Lower leg skin (tissue), 4 donors: ENCODE results near the gene PRR7. TPM values are rescaled to one million over a fixed set of nuclear protein-coding genes. Genes with fewer than 3 reads are reported as not detected.
A peak's percentile ranks its signal among the peaks of the same experiment; 100 is the strongest.

ENCODE experiments used
- DNase-seq, 2 donors: peaks; one replicate each; pipeline ENCODE4 v3.0.0-alpha.2; 2019; ENCODE audit warnings: low spot score in 2 of 2
- H3K4me3 ChIP-seq: fragments of 200-600 bp; sonication (generic); 2 replicates; pipeline ENCODE4 v1.5.1; 2017; ENCODE audit warnings: mild to moderate bottlenecking, low read depth; ENCODE audit not compliant: poor library complexity, severe bottlenecking
- POLR2A ChIP-seq, 2 donors: fragments of 450-650 bp; IDR thresholded peaks; one replicate each; pipeline ENCODE4 v1.6.1; 2016 to 2017; ENCODE audit warnings: antibody characterized with exemption in 2 of 2, mild to moderate bottlenecking in 1 of 2, moderate library complexity in 1 of 2
- WGBS, 2 donors: methylation state at CpG; one replicate each; pipeline ENCODE4 v1.1.5; 2018; 5-methylcytosine and 5-hydroxymethylcytosine counted together
- intact Hi-C: fragments of 100-400 bp; cut with DNase I; formaldehyde crosslinking; loops from one replicate; pipeline ENCODE4 v1.15.0; 2023; ENCODE audit warnings: low total_unique reads
- total RNA-seq, 4 donors: library from RNA; depleted of rRNA; stranded (reverse); fragments of >200 nt; gene quantifications; one replicate each; pipeline ENCODE4 v1.1.0, GENCODE V29; 2016
- TF ChIP-seq, protein P1 (sequence below), 3 donors: fragments of 450-650 bp; IDR thresholded peaks; one replicate each; pipeline ENCODE4 v1.5.1; 2016; ENCODE audit warnings: antibody characterized with exemption in 3 of 3, mild to moderate bottlenecking in 3 of 3, moderate library complexity in 2 of 3

Gene PRR7
- total RNA-seq, 4 donors from 2014 or later = 5.4 to 10.2 (median 8.0) TPM

DNA sequence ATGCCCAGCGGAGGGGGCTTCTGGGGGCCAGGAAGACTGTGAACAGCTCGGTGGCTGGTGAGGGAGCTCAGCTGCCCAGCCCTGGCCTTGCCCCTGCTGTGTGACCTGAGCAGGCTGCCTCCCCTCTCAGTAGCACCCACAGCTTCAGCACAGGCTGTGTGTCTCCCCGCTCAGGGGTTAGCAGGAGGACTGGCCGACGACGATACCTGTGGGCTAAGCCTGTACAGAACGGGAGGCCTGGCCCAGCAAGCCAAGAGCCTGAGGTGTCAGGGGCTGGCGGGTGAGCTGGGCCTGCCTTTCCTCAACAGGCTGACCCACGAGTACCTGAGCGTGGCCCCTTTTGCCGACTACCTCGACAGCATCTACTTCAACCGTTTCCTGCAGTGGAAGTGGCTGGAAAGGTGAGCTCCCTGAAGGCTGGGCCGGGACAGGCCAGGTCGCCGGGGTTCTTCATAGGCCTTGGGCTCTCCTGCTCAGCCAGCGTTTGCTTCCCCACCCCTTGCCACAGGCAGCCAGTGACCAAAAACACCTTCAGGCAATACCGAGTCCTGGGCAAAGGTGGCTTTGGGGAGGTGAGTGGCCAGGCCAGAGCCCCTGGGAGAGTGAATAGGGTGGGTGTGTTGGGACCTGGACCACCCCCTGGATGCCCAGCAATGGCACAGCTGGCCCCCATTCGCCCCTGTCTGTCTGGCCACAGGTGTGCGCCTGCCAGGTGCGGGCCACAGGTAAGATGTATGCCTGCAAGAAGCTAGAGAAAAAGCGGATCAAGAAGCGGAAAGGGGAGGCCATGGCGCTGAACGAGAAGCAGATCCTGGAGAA is 13.6 kb upstream of the PRR7 start:
- TF ChIP-seq POLR2A (IDR thresholded peaks at IDR 0.05) = no peak
- TF ChIP-seq, protein P1, sequence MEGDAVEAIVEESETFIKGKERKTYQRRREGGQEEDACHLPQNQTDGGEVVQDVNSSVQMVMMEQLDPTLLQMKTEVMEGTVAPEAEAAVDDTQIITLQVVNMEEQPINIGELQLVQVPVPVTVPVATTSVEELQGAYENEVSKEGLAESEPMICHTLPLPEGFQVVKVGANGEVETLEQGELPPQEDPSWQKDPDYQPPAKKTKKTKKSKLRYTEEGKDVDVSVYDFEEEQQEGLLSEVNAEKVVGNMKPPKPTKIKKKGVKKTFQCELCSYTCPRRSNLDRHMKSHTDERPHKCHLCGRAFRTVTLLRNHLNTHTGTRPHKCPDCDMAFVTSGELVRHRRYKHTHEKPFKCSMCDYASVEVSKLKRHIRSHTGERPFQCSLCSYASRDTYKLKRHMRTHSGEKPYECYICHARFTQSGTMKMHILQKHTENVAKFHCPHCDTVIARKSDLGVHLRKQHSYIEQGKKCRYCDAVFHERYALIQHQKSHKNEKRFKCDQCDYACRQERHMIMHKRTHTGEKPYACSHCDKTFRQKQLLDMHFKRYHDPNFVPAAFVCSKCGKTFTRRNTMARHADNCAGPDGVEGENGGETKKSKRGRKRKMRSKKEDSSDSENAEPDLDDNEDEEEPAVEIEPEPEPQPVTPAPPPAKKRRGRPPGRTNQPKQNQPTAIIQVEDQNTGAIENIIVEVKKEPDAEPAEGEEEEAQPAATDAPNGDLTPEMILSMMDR (IDR thresholded peaks at IDR 0.05) = no peak
- 58 to 73% methylated on average over 13 to 18 of the region's 25 CpGs for WGBS, 2 donors
- H3K4me3 ChIP-seq = no peak overlapping the region
- DNase-seq = peak in 1 of 2 donors; percentile 15
- intact Hi-C loops = no loop called here

- DNase-seq = peak in 1 of 2 donors; percentile 48
- WGBS, 2 donors = 43 to 68% methylated on average over 11 to 23 of the region's 29 CpGs
- H3K4me3 ChIP-seq = no peak overlapping the region
- intact Hi-C loops = no loop called here
- TF ChIP-seq POLR2A (IDR thresholded peaks at IDR 0.05) = no peak
- TF ChIP-seq, protein P1 (IDR thresholded peaks at IDR 0.05) = no peak
Observed at GRCh38 chr5:177433658-177434217, 12.9 kb upstream of the PRR7 start.

- TF ChIP-seq POLR2A (IDR thresholded peaks at IDR 0.05) = no peak
- TF ChIP-seq, protein P1 (IDR thresholded peaks at IDR 0.05) = no peak
- no peak for DNase-seq
- WGBS, 2 donors = 51 to 58% methylated on average over 7 to 8 of the region's 8 CpGs
- intact Hi-C loops = no loop called here
- H3K4me3 ChIP-seq = no peak overlapping the region
Observed at GRCh38 chr5:177434437-177434836, 12.2 kb upstream of the PRR7 start.

DNA sequence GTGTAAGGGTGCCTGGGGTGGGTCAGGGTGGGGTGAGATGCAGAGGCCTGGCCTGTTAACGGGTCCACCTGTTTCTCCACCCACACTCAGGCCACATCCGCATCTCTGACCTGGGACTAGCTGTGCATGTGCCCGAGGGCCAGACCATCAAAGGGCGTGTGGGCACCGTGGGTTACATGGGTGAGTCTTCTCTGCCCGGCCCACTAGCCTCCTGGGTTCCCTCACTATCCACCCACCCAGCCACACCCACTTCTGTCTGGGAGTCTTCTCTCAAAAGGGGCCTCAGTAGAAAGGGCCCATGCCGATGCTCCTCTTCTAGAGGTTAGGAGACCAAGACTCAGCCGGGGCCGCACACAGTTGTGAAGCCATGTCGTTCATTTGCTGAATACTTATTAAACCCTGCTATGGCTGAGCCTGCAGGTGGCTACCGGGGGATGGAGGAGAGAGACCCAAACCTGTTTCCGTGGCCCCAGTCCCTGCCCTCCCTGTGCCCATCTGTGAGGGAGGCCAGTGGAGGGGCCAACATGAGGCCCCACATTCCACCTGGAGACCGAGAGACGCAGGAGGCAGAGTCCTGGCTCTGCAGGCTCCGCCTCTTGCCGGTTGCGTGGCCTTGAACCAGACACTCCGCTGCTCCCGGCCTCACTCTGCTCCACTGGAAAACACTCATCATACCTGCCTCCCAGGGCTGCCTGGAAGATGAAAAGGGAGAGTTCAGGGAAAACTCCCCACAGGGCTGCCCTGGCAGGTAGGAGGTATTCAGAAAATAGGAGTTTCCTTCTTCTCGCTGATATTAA is 11.5 kb upstream of the PRR7 start:
- no peak overlapping the region for H3K4me3 ChIP-seq
- DNase-seq = no peak
- TF ChIP-seq, protein P1 (IDR thresholded peaks at IDR 0.05) = no peak
- intact Hi-C loops = no loop called here
- WGBS, 2 donors = 89 to 94% methylated on average over 18 to 20 of the region's 20 CpGs

GRCh38 chr5:177435847-177436536 is 10.6 kb upstream of the PRR7 start:
- DNase-seq = no peak
- TF ChIP-seq POLR2A (IDR thresholded peaks at IDR 0.05) = no peak
- TF ChIP-seq, protein P1 (IDR thresholded peaks at IDR 0.05) = no peak
- 91 to 94% methylated on average over 34 to 36 of the region's 37 CpGs for WGBS, 2 donors
- H3K4me3 ChIP-seq = no peak overlapping the region
- intact Hi-C loops = no loop called here
